DND-41 (cell line): ENCODE results near the gene SLC7A9.

Experiments used
- ATAC-seq: fragments of 200-7000 bp; cut with Tn5 transposase; 3 replicates; pipeline ENCODE4 v1.9.1; 2021; ENCODE audit warnings: low read depth; ENCODE audit not compliant: insufficient read depth
- DNase-seq: peaks from one replicate; pipeline ENCODE4 v3.0.0-alpha.2; 2020
- H2AFZ ChIP-seq: 2 replicates; pipeline ENCODE4 v1.6.0; 2012; ENCODE audit warnings: low read depth, low read length
- H3K27ac ChIP-seq: 2 replicates; pipeline ENCODE4 v1.5.1; 2012; ENCODE audit warnings: low read length, inconsistent platforms
- H3K27me3 ChIP-seq: fragments of 200-600 bp; sonication (generic); 2 replicates; pipeline ENCODE4 v1.6.0; 2012; ENCODE audit warnings: low read length, mild to moderate bottlenecking, inconsistent platforms; ENCODE audit not compliant: insufficient read depth, poor library complexity
- H3K36me3 ChIP-seq: 2 replicates; pipeline ENCODE4 v1.5.1; 2012; ENCODE audit warnings: low read length, inconsistent platforms; ENCODE audit not compliant: insufficient read depth
- H3K4me1 ChIP-seq: 2 replicates; pipeline ENCODE4 v1.5.1; 2012; ENCODE audit warnings: mild to moderate bottlenecking, low read length; ENCODE audit not compliant: insufficient read depth
- H3K4me2 ChIP-seq: 2 replicates; pipeline ENCODE4 v1.6.0; 2012; ENCODE audit warnings: mild to moderate bottlenecking, moderate library complexity, low read length, inconsistent platforms; ENCODE audit not compliant: insufficient read depth
- H3K4me3 ChIP-seq, 2 experiments: fragments of 200-600 bp in 1 of 2; shearing (Covaris generic) in 1 of 2; 2 replicates each; pipeline ENCODE4 v1.5.1; 2012 to 2016; ENCODE audit warnings: inconsistent platforms in 2 of 2, low read length in 2 of 2, mild to moderate bottlenecking in 2 of 2, low read depth in 1 of 2, moderate library complexity in 1 of 2
- H3K79me2 ChIP-seq: 2 replicates; pipeline ENCODE4 v1.6.0; 2012; ENCODE audit warnings: low read length, inconsistent platforms; ENCODE audit not compliant: insufficient read depth
- H3K9ac ChIP-seq: 2 replicates; pipeline ENCODE4 v1.6.0; 2012; ENCODE audit warnings: low read depth, mild to moderate bottlenecking, inconsistent platforms, low read length, moderate library complexity
- H3K9me3 ChIP-seq: 2 replicates; pipeline ENCODE4 v1.5.1; 2012; ENCODE audit warnings: low read length, moderate library complexity, mild to moderate bottlenecking, inconsistent platforms; ENCODE audit not compliant: insufficient read depth, severe bottlenecking
- H4K20me1 ChIP-seq: 2 replicates; pipeline ENCODE4 v1.6.0; 2012; ENCODE audit warnings: low read length; ENCODE audit not compliant: insufficient read depth
- CTCF ChIP-seq: IDR thresholded peaks from 2 replicates; pipeline ENCODE4 v1.5.1; 2012; ENCODE audit warnings: borderline replicate concordance, low read length, moderate library complexity, mild to moderate bottlenecking; ENCODE audit not compliant: poor library complexity, severe bottlenecking; ENCODE audit errors: extremely low read depth
- EZH2 ChIP-seq: IDR thresholded peaks from 3 replicates; pipeline ENCODE4 v1.6.1; 2012; ENCODE audit warnings: borderline replicate concordance, low read depth, mild to moderate bottlenecking, moderate library complexity, low read length, inconsistent platforms; ENCODE audit not compliant: severe bottlenecking

Gene SLC7A9

DNA sequence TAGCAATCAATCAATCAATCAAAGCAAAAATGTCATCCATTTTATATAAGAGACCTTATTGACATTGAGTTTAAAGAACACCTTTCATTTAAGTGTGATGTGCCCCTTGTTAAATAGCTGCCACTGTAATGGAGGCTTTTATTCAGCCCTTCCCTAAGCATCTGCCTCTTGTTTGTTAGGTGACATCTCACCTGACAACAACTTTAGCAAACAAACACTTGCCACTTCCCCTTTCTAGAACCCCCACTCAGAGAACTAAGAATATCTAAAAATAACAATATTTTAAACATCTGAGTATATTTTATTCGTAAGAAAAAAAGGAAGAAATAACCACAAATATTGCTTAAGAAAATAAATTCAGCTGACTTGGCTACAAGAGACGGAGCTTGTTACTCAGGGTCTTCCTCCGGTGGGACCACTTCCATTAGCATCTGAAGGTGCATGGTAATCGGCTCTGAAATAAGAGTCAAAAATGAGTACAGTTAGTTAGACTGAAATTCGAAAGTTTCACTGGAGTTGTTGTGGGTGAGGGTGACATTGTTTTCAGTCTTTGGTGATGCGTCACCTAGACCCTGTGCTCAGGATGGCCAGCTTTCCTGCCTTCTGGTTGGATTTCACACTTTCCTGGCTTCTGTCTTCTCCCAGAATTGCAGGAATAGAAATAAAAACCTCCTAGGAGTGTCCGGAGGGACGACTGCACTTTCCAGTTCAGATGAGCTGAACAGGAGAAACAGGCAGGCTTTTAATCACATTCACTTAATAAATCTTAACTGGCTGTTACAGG, 39.1 kb downstream of the SLC7A9 start:
- no peaks in the 10 kb centered on the region for H3K36me3 ChIP-seq
- H3K4me3 ChIP-seq = no peak overlapping the region
- no peaks in the 10 kb centered on the region for H3K4me1 ChIP-seq
- H3K79me2 ChIP-seq = no peaks in the 10 kb centered on the region
- no peaks in the 10 kb centered on the region for H4K20me1 ChIP-seq
- TF ChIP-seq CTCF (no peak), EZH2 (no peak)
- no peak for ATAC-seq
- no peaks in the 10 kb centered on the region for H3K27me3 ChIP-seq
- DNase-seq = no peak
- H3K9me3 ChIP-seq = no peaks in the 10 kb centered on the region
- H3K27ac ChIP-seq = no peak overlapping the region
- no peak overlapping the region for H2AFZ ChIP-seq
- H3K4me2 ChIP-seq = no peak overlapping the region
- no peak overlapping the region for H3K9ac ChIP-seq

DNA sequence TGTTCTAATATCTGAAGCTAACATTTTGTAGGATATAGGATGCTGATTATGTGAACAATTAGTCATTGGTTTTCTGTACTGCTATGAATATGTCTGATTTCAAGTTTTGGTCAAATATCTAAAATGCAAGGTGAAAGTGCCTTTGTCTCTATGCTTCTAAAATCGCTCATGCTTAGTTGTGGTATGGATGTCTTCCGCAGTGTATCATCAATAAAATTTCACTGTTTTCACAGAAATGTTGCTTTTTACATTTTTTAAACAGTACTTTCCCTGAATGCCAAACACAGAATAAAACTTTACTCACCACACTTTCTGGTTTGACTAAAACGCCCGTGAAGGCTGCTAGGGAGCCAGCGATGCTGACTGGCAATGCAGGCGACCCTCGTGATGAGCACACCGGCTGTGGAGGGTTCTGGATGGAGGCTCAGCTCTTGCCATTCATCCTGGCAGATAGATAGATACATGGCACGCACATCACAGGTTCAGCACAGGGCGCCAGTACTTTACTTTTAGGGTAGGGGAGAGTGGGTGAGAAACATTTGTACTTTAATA, 40.1 kb downstream of the SLC7A9 start:
- Histone ChIP-seq H3K4me2 (no peak overlapping the region), H3K79me2 (no peaks in the 10 kb centered on the region), H3K27ac (no peak overlapping the region), H2AFZ (no peak overlapping the region), H3K9ac (no peak overlapping the region), H3K4me3 (no peak overlapping the region), H3K36me3 (no peaks in the 10 kb centered on the region), H4K20me1 (no peaks in the 10 kb centered on the region), H3K27me3 (no peaks in the 10 kb centered on the region), H3K4me1 (no peaks in the 10 kb centered on the region), H3K9me3 (no peaks in the 10 kb centered on the region)
- no peak for TF ChIP-seq EZH2
- no peak for TF ChIP-seq CTCF
- no peak for ATAC-seq
- DNase-seq = no peak

DNA sequence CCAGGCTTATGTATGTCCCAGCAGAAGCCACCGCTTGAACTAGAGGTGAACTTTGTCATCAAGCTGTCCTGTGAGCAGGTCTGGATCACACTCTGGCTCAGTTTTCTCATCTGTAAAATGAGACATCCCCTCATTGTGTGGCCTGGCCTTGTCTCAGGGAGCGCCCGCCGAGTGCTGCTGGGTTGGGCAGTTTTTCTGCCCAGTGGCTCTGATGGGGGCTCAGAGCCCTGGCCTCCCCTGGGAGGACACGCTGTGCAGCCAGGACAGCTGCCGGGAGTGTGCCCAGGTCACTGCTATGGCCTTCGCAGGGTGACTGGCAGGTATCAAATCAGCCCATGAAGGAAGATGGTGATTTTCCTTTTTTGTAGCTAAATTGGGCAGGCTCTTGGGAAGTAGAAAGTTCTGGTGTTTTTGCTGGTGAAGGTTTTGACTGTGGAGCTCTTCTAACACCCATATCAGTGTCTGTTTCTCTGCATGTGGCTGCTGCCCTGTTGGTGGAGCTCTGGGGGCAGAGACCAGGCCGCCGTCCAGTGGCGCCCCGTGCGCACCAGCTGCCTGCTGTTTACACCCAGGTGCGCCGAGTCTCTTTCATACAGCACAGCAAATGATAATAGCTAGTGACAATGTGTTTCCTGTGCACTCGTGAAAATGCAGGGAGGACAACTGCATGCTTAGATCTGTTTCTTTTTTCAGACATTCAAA, 40.8 kb downstream of the SLC7A9 start:
- Histone ChIP-seq H3K27me3 (no peaks in the 10 kb centered on the region), H3K79me2 (no peaks in the 10 kb centered on the region), H2AFZ (no peak overlapping the region), H3K4me2 (no peak overlapping the region), H3K9ac (no peak overlapping the region), H3K9me3 (no peaks in the 10 kb centered on the region), H3K4me3 (no peak overlapping the region), H3K4me1 (no peaks in the 10 kb centered on the region), H3K36me3 (no peaks in the 10 kb centered on the region), H4K20me1 (no peaks in the 10 kb centered on the region), H3K27ac (no peak overlapping the region)
- DNase-seq (no peak), ATAC-seq (no peak)
- no peak for TF ChIP-seq EZH2
- no peak for TF ChIP-seq CTCF
